HG03280 (cell line): Measurements from ENCODE around the gene MAP3K12.
"Not testable (repeated sequence)": the region's sequence is repeated elsewhere in the genome, so short reads cannot be mapped to it uniquely, and the experiment has no call there.

ENCODE experiments used
- ATAC-seq: cut with Tn5 transposase; IDR thresholded peaks from one replicate; pipeline ENCODE4 v1.9.1; 2021; ENCODE audit warnings: mild to moderate bottlenecking, moderate library complexity; ENCODE audit not compliant: unreplicated experiment

The MAP3K12 gene

DNA sequence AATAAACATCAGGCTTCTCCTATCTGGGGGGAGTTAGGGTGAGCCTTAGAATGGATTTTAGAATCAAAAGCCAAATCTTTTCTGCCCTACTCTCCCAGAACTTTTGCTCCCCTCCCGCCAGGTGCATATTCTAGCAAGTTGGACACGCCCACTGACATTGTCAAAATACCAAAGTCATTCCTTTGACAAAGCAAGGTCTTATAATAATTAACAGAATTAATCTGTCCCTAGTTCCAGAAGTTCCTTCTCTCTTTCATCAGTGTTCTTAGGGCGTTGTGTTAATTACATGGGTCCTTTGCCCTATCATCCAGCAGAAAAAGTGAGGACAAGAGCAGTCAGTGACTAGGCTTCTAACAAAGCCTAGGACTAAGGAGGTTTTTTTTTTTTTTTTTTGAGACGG, 55.3 kb downstream of the MAP3K12 start:
- no peak for ATAC-seq

DNA sequence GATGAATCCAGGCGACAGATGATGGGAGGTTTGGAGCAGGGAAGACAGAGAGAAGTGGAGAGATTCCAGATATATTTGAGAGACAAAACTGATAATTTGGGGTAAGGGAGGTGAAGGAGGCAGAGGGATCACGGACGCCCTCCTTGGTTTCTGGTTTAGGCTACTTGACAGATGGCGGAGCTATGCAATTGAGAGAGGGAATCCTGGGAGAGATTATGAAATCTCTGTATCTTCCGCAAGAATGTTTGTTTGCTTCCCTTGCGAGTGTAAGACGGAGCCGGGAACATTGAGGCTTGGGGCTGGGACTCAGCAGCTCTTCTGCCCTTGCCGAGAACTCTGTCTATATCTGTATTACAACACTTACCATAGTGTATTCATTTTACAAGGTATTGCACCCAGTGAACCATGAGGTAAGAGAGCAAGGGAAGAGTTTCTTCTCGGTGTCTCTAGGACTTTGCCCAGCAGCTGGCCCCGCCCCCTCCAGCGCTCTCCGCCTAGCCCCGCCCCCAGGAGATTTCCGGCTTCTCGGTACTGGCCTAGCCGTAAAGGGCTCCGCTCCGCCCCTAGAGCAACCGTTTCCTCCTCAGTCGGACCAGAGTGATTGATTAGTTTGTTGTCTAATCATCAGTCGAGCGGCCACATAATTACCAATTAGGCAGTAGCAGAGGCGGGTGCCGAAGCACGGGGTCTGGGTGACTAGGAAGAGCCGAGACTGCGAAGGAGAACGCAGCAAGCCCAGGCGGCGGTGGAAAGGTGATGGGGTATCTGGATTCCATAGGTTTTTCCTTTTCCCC, 58.0 kb downstream of the MAP3K12 start, which contains the start of gene PRR13:
Gene PRR13 (plus strand): TSS at position 695 of the 794 bp plus-strand sequence. CDS start 981 bp downstream, outside the sequence.
- peak; percentile 99 for ATAC-seq

DNA sequence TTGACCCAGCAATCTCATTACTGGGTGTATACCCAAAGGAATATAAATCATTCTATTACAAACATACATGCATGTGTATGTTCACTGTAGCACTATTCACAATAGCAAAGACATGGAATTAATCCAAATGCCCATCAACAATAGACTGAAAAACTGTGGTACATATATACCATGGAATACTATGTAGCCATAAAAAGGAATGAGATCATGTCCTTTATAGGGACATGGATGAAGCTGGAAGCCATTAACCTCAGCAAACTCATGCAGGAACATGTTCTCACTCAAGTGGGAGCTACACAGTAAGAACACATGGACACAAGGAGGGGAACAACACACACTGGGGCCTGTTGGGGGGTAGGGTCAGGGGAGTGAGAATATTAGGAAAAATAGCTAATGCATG, 59.7 kb downstream of the MAP3K12 start:
- ATAC-seq: not testable (repeated sequence)

DNA sequence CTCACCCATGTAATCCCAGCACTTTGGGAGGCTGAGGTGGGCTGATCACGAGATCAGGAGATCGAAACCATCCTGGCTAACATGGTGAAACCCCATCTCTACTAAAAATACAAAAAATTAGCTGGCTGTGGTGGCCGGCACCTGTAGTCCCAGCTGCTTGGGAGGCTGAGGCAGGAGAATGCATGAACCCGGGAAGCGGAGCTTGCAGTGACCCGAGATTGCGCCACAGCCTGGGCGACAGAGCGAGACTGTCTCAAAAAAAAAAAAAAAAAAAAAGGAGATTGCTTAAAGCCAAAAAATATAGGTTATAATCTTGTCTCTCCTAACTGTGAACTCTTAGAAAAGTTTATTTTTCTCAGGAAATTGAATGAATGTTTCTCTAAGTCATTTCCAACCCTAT, 63.9 kb downstream of the MAP3K12 start:
- not testable (repeated sequence) for ATAC-seq

DNA sequence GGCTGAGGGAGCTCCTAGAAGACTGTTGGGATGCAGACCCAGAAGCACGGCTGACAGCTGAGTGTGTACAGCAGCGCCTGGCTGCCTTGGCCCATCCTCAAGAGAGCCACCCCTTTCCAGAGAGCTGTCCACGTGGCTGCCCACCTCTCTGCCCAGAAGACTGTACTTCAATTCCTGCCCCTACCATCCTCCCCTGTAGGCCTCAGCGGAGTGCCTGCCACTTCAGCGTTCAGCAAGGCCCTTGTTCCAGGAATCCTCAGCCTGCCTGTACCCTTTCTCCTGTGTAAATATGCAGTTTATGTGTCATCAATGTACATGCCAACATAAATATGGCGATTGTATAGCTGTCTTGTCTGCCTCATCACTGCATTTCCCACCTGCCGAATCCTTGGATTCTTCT, 68.1 kb downstream of the MAP3K12 start:
- no peak for ATAC-seq

DNA sequence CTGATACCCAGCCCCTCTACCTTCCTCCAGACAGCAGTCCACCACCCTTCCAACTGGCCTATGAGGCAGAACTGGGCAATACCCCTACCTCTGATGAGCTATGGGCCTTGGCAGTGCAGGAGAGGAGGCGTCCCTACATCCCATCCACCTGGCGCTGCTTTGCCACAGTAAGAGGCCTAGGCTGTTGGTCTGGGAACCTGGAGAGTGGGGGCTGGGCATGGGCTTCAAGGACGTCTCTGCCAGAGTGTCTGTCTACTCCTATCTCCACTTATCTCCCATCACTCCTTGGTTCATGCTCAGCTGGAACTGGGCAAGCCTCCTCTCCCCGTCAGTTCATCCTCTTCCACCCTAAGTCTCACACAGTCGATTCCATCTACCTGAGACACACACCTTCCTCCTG, 69.1 kb downstream of the MAP3K12 start:
- no peak for ATAC-seq
